Glutamatergic neuron (in vitro differentiated cells): ENCODE data around the gene ALCAM. TPM values are rescaled to one million over a fixed set of nuclear protein-coding genes. Genes with fewer than 3 reads are reported as not detected.

Experiments
- DNase-seq: peaks from one replicate; pipeline ENCODE4 v3.0.0; 2022
- H3K27ac Mint-ChIP-seq: one replicate; pipeline ENCODE4 v1.8.0; 2020; ENCODE audit warnings: mild to moderate bottlenecking, mixed read lengths, inconsistent platforms; ENCODE audit not compliant: unreplicated experiment
- H3K27me3 Mint-ChIP-seq: one replicate; pipeline ENCODE4 v1.8.0; 2020; ENCODE audit warnings: mild to moderate bottlenecking, moderate library complexity, mixed read lengths, inconsistent platforms; ENCODE audit not compliant: unreplicated experiment
- H3K36me3 Mint-ChIP-seq: one replicate; pipeline ENCODE4 v1.8.0; 2020; ENCODE audit warnings: mild to moderate bottlenecking, mixed read lengths, inconsistent platforms; ENCODE audit not compliant: unreplicated experiment
- H3K4me1 Mint-ChIP-seq: one replicate; pipeline ENCODE4 v1.8.0; 2020; ENCODE audit warnings: mild to moderate bottlenecking, low read depth, mixed read lengths, inconsistent platforms; ENCODE audit not compliant: unreplicated experiment
- H3K4me3 Mint-ChIP-seq: one replicate; pipeline ENCODE4 v1.8.0; 2020; ENCODE audit warnings: mild to moderate bottlenecking, mixed read lengths, inconsistent platforms; ENCODE audit not compliant: unreplicated experiment
- H3K9me3 Mint-ChIP-seq: one replicate; pipeline ENCODE4 v1.8.0; 2020; ENCODE audit warnings: mild to moderate bottlenecking, moderate library complexity, mixed read lengths, inconsistent platforms; ENCODE audit not compliant: unreplicated experiment
- CTCF ChIP-seq: fragments of 200-600 bp; sonication (generic); IDR thresholded peaks from one replicate; pipeline ENCODE4 v1.5.0; 2021; ENCODE audit not compliant: partially characterized antibody, unreplicated experiment
- total RNA-seq: library from RNA; stranded (reverse); fragmentation: NEBNext Ultra II Directional; extraction: Animal tissue kit (Norgen Biotek cat#: 25700); gene quantifications from one replicate; pipeline ENCODE4 v1.2.1, GENCODE V29; 2021; ENCODE audit not compliant: unreplicated experiment

Gene ALCAM
- total RNA-seq, 1 donor from 2014 or later = 115 TPM

- DNase-seq = no peak
- Mint-ChIP-seq H3K4me1 (peaks cover 5% of the 10 kb centered on the region), H3K9me3 (peaks cover 11% of the 10 kb centered on the region), H3K27me3 (no peaks in the 10 kb centered on the region), H3K36me3 (peaks cover 24% of the 10 kb centered on the region), H3K4me3 (no peak overlapping the region), H3K27ac (no peak overlapping the region)
- no peak for TF ChIP-seq CTCF
Observed at GRCh38 chr3:105490045-105490444, 123.3 kb downstream of the ALCAM start.

GRCh38 chr3:105493305-105493892 is 126.7 kb downstream of the ALCAM start:
- Mint-ChIP-seq H3K27ac (no peak overlapping the region), H3K9me3 (peaks cover 10% of the 10 kb centered on the region), H3K4me3 (no peak overlapping the region), H3K4me1 (no peaks in the 10 kb centered on the region), H3K27me3 (no peaks in the 10 kb centered on the region), H3K36me3 (peaks cover 24% of the 10 kb centered on the region)
- no peak for DNase-seq
- no peak for TF ChIP-seq CTCF

GRCh38 chr3:105495021-105495420 is 128.3 kb downstream of the ALCAM start:
- Mint-ChIP-seq H3K27me3 (no peaks in the 10 kb centered on the region), H3K4me1 (no peaks in the 10 kb centered on the region), H3K36me3 (peaks cover 19% of the 10 kb centered on the region), H3K9me3 (peaks cover 7% of the 10 kb centered on the region), H3K4me3 (no peak overlapping the region), H3K27ac (no peak overlapping the region)
- DNase-seq = no peak
- no peak for TF ChIP-seq CTCF

- no peak overlapping the region for H3K27ac Mint-ChIP-seq
- no peaks in the 10 kb centered on the region for H3K27me3 Mint-ChIP-seq
- H3K36me3 Mint-ChIP-seq = peaks cover 13% of the 10 kb centered on the region
- no peak for TF ChIP-seq CTCF
- H3K4me3 Mint-ChIP-seq = no peak overlapping the region
- no peak for DNase-seq
- H3K4me1 Mint-ChIP-seq = peaks cover 3% of the 10 kb centered on the region
- H3K9me3 Mint-ChIP-seq = peaks cover 6% of the 10 kb centered on the region
Observed at GRCh38 chr3:105496343-105496742, 129.6 kb downstream of the ALCAM start.

GRCh38 chr3:105497386-105497785 is 130.7 kb downstream of the ALCAM start:
- Mint-ChIP-seq H3K36me3 (peaks cover 2% of the 10 kb centered on the region), H3K27ac (no peak overlapping the region), H3K4me1 (peaks cover 3% of the 10 kb centered on the region), H3K27me3 (no peaks in the 10 kb centered on the region), H3K4me3 (no peak overlapping the region), H3K9me3 (no peaks in the 10 kb centered on the region)
- no peak for DNase-seq
- TF ChIP-seq CTCF = no peak
